Heart left ventricle (tissue), 13 donors: ENCODE measurements around the gene ULK1.

Experiments used
- POLR2A ChIP-seq, 2 donors: fragments of 450-650 bp; IDR thresholded peaks; one replicate each; pipeline ENCODE4 v1.6.1; 2017; ENCODE audit warnings: antibody characterized with exemption in 2 of 2, mild to moderate bottlenecking in 2 of 2, moderate library complexity in 2 of 2
- TF ChIP-seq, protein P1 (sequence below), 12 donors: fragments of 200-600 bp; sonication (generic) in 4 of 12; IDR thresholded peaks; one replicate each; pipeline versions ENCODE4 v1.5.0 to v1.8.0; 2018 to 2022; ENCODE audit warnings: antibody characterized with exemption in 12 of 12, mild to moderate bottlenecking in 5 of 12
- donor health status: ischemic (EF 13 %, LVEDD 7.1; RV severe dilation, severe dysfunction).
- donor health status: DM: no; HTN: yes; CAD: no.
- donor health status: DM: no; HTN: no; CAD: no.
- donor health status: ischemic (EF 25% LVEDD 6.9; RV normal size, moderate dysfunction).
- donor health status: ischemic (EF 25% LVEDD 5.7; RV mildly dilated, moderate dysfunction).
- donor health status: ischemic (EF 35%, LVEDD 5.7; RV mildly dilated, moderate dysfunction).
- donor health status: nonischemic (EF 11% LVEDD 7.7; RV severe dilation, severe dysfunction).
- donor health status: DM: yes; HTN: yes; CAD: no.
- donor health status: PGD.
- donor health status: ischemic (EF 29% LVEDD 5.4; RV normal size, mild dysfunction).
- donor health status: nonischemic (EF 23%, LVEDD 6.1; RV moderate dilation, normal function).

DNA sequence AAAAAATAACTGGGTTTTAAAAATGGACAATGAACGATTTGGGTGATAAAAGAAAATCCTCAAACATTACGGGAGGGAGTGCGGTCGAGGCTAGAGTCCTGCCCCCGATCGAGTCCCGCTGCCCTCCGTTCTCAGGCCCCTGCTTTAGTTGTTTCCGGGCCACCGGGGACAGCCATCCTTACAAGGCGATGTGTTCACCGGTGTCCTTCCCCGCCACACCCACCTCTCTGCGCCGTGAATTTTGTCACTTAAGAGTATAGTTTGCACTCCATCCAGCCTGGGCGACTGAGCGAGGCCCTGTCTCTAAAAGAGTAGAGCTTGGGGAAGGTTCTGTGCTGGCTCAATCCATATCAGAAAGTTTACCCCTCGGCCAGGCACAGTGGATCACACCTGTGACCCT is 2.9 kb downstream of the ULK1 start:
- TF ChIP-seq, protein P1, sequence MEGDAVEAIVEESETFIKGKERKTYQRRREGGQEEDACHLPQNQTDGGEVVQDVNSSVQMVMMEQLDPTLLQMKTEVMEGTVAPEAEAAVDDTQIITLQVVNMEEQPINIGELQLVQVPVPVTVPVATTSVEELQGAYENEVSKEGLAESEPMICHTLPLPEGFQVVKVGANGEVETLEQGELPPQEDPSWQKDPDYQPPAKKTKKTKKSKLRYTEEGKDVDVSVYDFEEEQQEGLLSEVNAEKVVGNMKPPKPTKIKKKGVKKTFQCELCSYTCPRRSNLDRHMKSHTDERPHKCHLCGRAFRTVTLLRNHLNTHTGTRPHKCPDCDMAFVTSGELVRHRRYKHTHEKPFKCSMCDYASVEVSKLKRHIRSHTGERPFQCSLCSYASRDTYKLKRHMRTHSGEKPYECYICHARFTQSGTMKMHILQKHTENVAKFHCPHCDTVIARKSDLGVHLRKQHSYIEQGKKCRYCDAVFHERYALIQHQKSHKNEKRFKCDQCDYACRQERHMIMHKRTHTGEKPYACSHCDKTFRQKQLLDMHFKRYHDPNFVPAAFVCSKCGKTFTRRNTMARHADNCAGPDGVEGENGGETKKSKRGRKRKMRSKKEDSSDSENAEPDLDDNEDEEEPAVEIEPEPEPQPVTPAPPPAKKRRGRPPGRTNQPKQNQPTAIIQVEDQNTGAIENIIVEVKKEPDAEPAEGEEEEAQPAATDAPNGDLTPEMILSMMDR (IDR thresholded peaks at IDR 0.05), result no peak
- no peak for TF ChIP-seq POLR2A (IDR thresholded peaks at IDR 0.05)
